GM12892 (cell line): Measurements from ENCODE around the gene TSEN2.

Experiments
- POLR2A ChIP-seq: IDR thresholded peaks from 2 replicates; pipeline ENCODE4 v1.6.1; 2011; ENCODE audit warnings: low read depth, low read length, control low read depth
- POLR2AphosphoS5 ChIP-seq: IDR thresholded peaks from 2 replicates; pipeline ENCODE4 v1.6.1; 2011; ENCODE audit warnings: low read depth, low read length, control low read depth
- TAF1 ChIP-seq: IDR thresholded peaks from 2 replicates; pipeline ENCODE4 v1.6.1; 2011; ENCODE audit warnings: low read depth, mild to moderate bottlenecking, control low read depth, low read length, borderline replicate concordance

- TF ChIP-seq POLR2A (no peak), POLR2AphosphoS5 (no peak), TAF1 (no peak)
These were observed 25.4 kb upstream of the TSEN2 start for GRCh38 chr3:12458901-12459300.
